GM12892 (cell line): Measurements from ENCODE around the gene GGACT.

Source experiments
- DNase-seq: peaks from one replicate; pipeline ENCODE4 v3.0.0; 2011; ENCODE audit not compliant: insufficient read length
- FAIRE-seq: peaks from 2 replicates; lab custom pipeline; 2011; peaks lifted over from hg19 to GRCh38; lab: Jason Lieb, UNC
- POLR2A ChIP-seq: IDR thresholded peaks from 2 replicates; pipeline ENCODE4 v1.6.1; 2011; ENCODE audit warnings: low read depth, low read length, control low read depth
- POLR2AphosphoS5 ChIP-seq: IDR thresholded peaks from 2 replicates; pipeline ENCODE4 v1.6.1; 2011; ENCODE audit warnings: low read depth, low read length, control low read depth
- TAF1 ChIP-seq: IDR thresholded peaks from 2 replicates; pipeline ENCODE4 v1.6.1; 2011; ENCODE audit warnings: low read depth, mild to moderate bottlenecking, control low read depth, low read length, borderline replicate concordance

The GGACT gene

GRCh38 chr13:100613031-100613430 is 24.4 kb upstream of the GGACT start:
- no peak for TF ChIP-seq TAF1
- no peak for TF ChIP-seq POLR2A
- no peak for TF ChIP-seq POLR2AphosphoS5
- FAIRE-seq: peak; percentile 61
- DNase-seq: no peak

GRCh38 chr13:100611678-100612492 is 23.3 kb upstream of the GGACT start:
- TF ChIP-seq POLR2A (no peak), POLR2AphosphoS5 (no peak), TAF1 (no peak)
- FAIRE-seq: peak; percentile 48
- DNase-seq: no peak

- DNase-seq: no peak
- peak; percentile 36 for FAIRE-seq
- TF ChIP-seq POLR2AphosphoS5: no peak
- no peak for TF ChIP-seq TAF1
- TF ChIP-seq POLR2A: no peak
Measured at GRCh38 chr13:100610391-100611347, 22.1 kb upstream of the GGACT start.

- DNase-seq (peak; percentile 35), FAIRE-seq (peak; percentile 92)
- TF ChIP-seq POLR2AphosphoS5: no peak
- TF ChIP-seq POLR2A: no peak
- TF ChIP-seq TAF1: no peak
Measured at GRCh38 chr13:100608906-100609305, 20.3 kb upstream of the GGACT start.

- TF ChIP-seq POLR2AphosphoS5: no peak
- no peak for TF ChIP-seq TAF1
- TF ChIP-seq POLR2A: no peak
- peak; percentile 17 for FAIRE-seq
Measured at GRCh38 chr13:100608489-100608888, 19.9 kb upstream of the GGACT start.

GRCh38 chr13:100604918-100605710 is 16.5 kb upstream of the GGACT start:
- no peak for FAIRE-seq
- no peak for DNase-seq
- TF ChIP-seq POLR2AphosphoS5: no peak
- no peak for TF ChIP-seq TAF1
- TF ChIP-seq POLR2A: no peak

More at GRCh38 chr13:100608489-100608888, 19.9 kb upstream of the GGACT start:
- DNase-seq: no peak

GRCh38 chr13:100602493-100603111 is 14.0 kb upstream of the GGACT start:
- TF ChIP-seq TAF1 (no peak), POLR2AphosphoS5 (no peak), POLR2A (no peak)
- no peak for FAIRE-seq
- no peak for DNase-seq

- DNase-seq (no peak), FAIRE-seq (no peak)
- TF ChIP-seq POLR2A: no peak
- TF ChIP-seq TAF1: no peak
- TF ChIP-seq POLR2AphosphoS5: no peak
Measured at GRCh38 chr13:100601716-100602115, 13.1 kb upstream of the GGACT start.

GRCh38 chr13:100600915-100601314 is 12.3 kb upstream of the GGACT start:
- FAIRE-seq: no peak
- TF ChIP-seq POLR2A (no peak), POLR2AphosphoS5 (no peak), TAF1 (no peak)
- DNase-seq: no peak

- no peak for TF ChIP-seq POLR2A
- no peak for TF ChIP-seq TAF1
- TF ChIP-seq POLR2AphosphoS5: no peak
- FAIRE-seq: no peak
- no peak for DNase-seq
Measured at GRCh38 chr13:100600461-100600860, 11.9 kb upstream of the GGACT start.

GRCh38 chr13:100597253-100597652 is 8.7 kb upstream of the GGACT start:
- TF ChIP-seq TAF1 (no peak), POLR2A (no peak), POLR2AphosphoS5 (no peak)
- DNase-seq (no peak), FAIRE-seq (no peak)

- DNase-seq (no peak), FAIRE-seq (no peak)
- TF ChIP-seq POLR2AphosphoS5 (no peak), POLR2A (no peak), TAF1 (no peak)
Measured at GRCh38 chr13:100596516-100596915, 7.9 kb upstream of the GGACT start.
